ENCODE results near the gene GTF3C5.
"Not testable (repeated sequence)": the region's sequence is repeated elsewhere in the genome, so short reads cannot be mapped to it uniquely, and the experiment has no call there.

The GTF3C5 gene

GRCh38 chr9:133059623-133060022, 28.8 kb downstream of the GTF3C5 start:
- no peak for DNase-seq
- no peak for TF ChIP-seq GATA1 (IDR thresholded peaks at IDR 0.05; ENCODE audit: low read depth, low read length)
- TF ChIP-seq POLR2A (IDR thresholded peaks at IDR 0.05; ENCODE audit: low read length) = no peak

- TF ChIP-seq GATA1 (IDR thresholded peaks at IDR 0.05; ENCODE audit: low read depth, low read length) = no peak
- no peak for TF ChIP-seq POLR2A (IDR thresholded peaks at IDR 0.05; ENCODE audit: low read length)
- DNase-seq = peak; percentile 37 to 72
Measured at GRCh38 chr9:133060417-133060841, 29.6 kb downstream of the GTF3C5 start.

DNA sequence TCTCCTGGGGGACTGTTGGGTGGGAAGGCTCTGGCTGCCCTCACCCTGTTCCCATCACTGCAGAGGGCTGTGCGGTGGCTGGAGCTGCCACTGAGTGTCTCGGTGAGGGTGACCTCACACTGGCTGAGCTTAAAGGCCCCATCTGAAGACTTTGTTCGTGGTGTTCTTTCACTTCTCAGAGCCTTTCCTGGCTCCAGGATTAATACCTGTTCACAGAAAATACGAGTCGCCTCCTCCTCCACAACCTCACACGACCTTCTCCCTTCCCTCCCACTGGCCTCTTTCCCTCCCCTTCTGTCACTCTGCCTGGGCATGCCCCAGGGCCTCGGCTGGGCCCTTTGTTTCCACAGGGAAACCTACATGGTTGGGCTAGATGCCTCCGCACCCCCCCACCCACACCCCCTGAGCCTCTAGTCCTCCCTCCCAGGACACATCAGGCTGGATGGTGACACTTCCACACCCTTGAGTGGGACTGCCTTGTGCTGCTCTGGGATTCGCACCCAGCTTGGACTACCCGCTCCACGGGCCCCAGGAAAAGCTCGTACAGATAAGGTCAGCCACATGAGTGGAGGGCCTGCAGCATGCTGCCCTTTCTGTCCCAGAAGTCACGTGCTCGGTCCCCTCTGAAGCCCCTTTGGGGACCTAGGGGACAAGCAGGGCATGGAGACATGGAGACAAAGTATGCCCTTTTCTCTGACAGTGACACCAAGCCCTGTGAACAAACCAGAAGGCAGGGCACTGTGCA, 30.4 kb downstream of the GTF3C5 start:
- not testable (repeated sequence) for DNase-seq

- DNase-seq = not testable (repeated sequence)
Measured at GRCh38 chr9:133061764-133062145, 31.0 kb downstream of the GTF3C5 start, which contains the start of gene CEL. Gene CEL, plus strand, starts transcription at chr9:133061981. Its CDS starts 22 bp downstream, at chr9:133062003.

- DNase-seq = not testable (repeated sequence)
Measured at GRCh38 chr9:133062569-133062968, 31.8 kb downstream of the GTF3C5 start.

- no peak for DNase-seq
- TF ChIP-seq GATA1 (IDR thresholded peaks at IDR 0.05; ENCODE audit: low read depth, low read length) = no peak
- no peak for TF ChIP-seq POLR2A (IDR thresholded peaks at IDR 0.05; ENCODE audit: low read length)
Measured at GRCh38 chr9:133063159-133063499, 32.3 kb downstream of the GTF3C5 start.

- DNase-seq = no peak
- no peak for TF ChIP-seq POLR2A (IDR thresholded peaks at IDR 0.05; ENCODE audit: low read length)
Measured at GRCh38 chr9:133063500-133064231, 32.9 kb downstream of the GTF3C5 start.

DNA sequence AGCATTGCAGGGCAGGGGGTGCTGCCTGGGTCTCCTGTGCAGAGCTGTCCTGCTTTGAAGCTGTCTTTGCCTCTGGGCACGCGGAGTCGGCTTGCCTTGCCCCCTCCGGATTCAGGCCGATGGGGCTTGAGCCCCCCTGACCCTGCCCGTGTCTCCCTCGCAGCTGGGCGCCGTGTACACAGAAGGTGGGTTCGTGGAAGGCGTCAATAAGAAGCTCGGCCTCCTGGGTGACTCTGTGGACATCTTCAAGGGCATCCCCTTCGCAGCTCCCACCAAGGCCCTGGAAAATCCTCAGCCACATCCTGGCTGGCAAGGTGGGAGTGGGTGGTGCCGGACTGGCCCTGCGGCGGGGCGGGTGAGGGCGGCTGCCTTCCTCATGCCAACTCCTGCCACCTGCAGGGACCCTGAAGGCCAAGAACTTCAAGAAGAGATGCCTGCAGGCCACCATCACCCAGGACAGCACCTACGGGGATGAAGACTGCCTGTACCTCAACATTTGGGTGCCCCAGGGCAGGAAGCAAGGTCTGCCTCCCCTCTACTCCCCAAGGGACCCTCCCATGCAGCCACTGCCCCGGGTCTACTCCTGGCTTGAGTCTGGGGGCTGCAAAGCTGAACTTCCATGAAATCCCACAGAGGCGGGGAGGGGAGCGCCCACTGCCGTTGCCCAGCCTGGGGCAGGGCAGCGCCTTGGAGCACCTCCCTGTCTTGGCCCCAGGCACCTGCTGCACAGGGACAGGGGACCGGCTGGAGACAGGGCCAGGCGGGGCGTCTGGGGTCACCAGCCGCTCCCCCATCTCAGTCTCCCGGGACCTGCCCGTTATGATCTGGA, 33.7 kb downstream of the GTF3C5 start:
- DNase-seq = no peak
- TF ChIP-seq POLR2A (IDR thresholded peaks at IDR 0.05; ENCODE audit: low read length) (no peak), GATA1 (IDR thresholded peaks at IDR 0.05; ENCODE audit: low read depth, low read length) (no peak)

GRCh38 chr9:133065070-133065388, 34.2 kb downstream of the GTF3C5 start:
- DNase-seq = no peak
- TF ChIP-seq POLR2A (IDR thresholded peaks at IDR 0.05; ENCODE audit: low read length) (no peak), GATA1 (IDR thresholded peaks at IDR 0.05; ENCODE audit: low read depth, low read length) (no peak)

- TF ChIP-seq GATA1 (IDR thresholded peaks at IDR 0.05; ENCODE audit: low read depth, low read length) (no peak), POLR2A (IDR thresholded peaks at IDR 0.05; ENCODE audit: low read length) (no peak)
- no peak for DNase-seq
Measured at GRCh38 chr9:133066181-133066983, 35.6 kb downstream of the GTF3C5 start.

DNA sequence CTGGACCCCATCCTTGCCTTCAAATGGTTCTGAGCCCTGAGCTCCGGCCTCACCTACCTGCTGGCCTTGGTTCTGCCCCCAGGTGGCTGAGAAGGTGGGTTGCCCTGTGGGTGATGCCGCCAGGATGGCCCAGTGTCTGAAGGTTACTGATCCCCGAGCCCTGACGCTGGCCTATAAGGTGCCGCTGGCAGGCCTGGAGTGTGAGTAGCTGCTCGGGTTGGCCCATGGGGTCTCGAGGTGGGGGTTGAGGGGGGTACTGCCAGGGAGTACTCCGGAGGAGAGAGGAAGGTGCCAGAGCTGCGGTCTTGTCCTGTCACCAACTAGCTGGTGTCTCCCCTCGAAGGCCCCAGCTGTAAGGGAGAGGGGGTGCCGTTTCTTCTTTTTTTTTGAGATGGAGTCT, 36.2 kb downstream of the GTF3C5 start:
- DNase-seq = no peak
- no peak for TF ChIP-seq POLR2A (IDR thresholded peaks at IDR 0.05; ENCODE audit: low read length)
- TF ChIP-seq GATA1 (IDR thresholded peaks at IDR 0.05; ENCODE audit: low read depth, low read length) = no peak

- no peak for DNase-seq
- TF ChIP-seq POLR2A (IDR thresholded peaks at IDR 0.05; ENCODE audit: low read length) (no peak), GATA1 (IDR thresholded peaks at IDR 0.05; ENCODE audit: low read depth, low read length) (no peak)
Measured at GRCh38 chr9:133067813-133068212, 37.0 kb downstream of the GTF3C5 start.

DNA sequence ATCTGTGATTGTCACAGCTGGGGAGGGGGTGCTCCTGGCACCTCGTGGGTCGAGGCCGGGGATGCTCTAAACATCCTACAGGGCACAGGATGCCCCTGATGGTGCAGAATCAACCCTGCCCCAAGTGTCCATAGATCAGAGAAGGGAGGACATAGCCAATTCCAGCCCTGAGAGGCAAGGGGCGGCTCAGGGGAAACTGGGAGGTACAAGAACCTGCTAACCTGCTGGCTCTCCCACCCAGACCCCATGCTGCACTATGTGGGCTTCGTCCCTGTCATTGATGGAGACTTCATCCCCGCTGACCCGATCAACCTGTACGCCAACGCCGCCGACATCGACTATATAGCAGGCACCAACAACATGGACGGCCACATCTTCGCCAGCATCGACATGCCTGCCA, 37.6 kb downstream of the GTF3C5 start:
- DNase-seq = not testable (repeated sequence)

- DNase-seq = not testable (repeated sequence)
Measured at GRCh38 chr9:133070500-133070961, 39.7 kb downstream of the GTF3C5 start.

DNA sequence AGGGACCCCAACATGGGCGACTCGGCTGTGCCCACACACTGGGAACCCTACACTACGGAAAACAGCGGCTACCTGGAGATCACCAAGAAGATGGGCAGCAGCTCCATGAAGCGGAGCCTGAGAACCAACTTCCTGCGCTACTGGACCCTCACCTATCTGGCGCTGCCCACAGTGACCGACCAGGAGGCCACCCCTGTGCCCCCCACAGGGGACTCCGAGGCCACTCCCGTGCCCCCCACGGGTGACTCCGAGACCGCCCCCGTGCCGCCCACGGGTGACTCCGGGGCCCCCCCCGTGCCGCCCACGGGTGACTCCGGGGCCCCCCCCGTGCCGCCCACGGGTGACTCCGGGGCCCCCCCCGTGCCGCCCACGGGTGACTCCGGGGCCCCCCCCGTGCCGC, 40.2 kb downstream of the GTF3C5 start:
- DNase-seq = not testable (repeated sequence)

Measured in erythroblast (primary cell).